Midbrain (tissue), 1 donor: ENCODE results near the gene PRR11.
"Not testable (repeated sequence)": the region's sequence is repeated elsewhere in the genome, so short reads cannot be mapped to it uniquely, and the experiment has no call there.

Experiments used
- DNase-seq: peaks from one replicate; lab custom pipeline; 2025; lab: John Stamatoyannopoulos, UW

The PRR11 gene

DNA sequence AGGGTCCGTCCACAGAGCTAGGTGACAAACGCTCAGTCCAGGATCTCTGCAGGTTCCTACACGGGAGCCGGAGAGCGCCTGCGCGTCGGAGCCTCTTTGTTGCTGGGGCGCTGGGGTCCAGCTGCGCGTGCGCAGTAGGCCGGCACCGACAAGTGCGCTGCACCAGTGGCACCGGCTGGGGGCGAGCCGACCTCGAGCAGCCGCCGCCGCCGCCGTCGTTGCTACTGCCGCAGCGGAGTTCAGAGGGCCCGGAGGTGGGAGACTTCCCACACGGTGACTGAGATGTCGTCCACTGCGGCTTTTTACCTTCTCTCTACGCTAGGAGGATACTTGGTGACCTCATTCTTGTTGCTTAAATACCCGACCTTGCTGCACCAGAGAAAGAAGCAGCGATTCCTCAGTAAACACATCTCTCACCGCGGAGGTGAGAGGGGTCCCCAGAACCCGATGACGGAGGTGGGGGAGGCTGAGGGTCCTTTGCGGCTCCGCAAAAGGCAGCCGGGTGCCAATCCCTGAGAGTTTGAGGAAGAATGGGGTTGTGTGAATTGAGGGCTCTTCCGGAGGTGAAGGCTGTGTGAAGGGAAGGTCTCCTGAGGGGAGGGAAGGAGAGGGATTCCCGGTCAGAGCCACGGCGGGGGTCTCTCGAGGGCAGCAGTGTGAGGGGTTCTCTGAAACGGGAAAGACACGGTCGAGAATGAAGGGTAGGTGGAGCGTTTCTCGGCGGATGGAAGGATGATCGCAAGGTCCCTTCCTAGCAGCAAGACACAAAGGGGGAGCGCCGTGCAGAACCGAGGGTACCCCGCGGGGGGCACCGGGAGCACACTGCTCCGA, 65.0 kb downstream of the PRR11 start, which contains the start of gene GDPD1:
TSS of gene GDPD1 (plus strand) at position 184 of the 831 bp plus-strand sequence. CDS start at position 283, 99 bp downstream.
- peak; percentile 95 for DNase-seq

DNA sequence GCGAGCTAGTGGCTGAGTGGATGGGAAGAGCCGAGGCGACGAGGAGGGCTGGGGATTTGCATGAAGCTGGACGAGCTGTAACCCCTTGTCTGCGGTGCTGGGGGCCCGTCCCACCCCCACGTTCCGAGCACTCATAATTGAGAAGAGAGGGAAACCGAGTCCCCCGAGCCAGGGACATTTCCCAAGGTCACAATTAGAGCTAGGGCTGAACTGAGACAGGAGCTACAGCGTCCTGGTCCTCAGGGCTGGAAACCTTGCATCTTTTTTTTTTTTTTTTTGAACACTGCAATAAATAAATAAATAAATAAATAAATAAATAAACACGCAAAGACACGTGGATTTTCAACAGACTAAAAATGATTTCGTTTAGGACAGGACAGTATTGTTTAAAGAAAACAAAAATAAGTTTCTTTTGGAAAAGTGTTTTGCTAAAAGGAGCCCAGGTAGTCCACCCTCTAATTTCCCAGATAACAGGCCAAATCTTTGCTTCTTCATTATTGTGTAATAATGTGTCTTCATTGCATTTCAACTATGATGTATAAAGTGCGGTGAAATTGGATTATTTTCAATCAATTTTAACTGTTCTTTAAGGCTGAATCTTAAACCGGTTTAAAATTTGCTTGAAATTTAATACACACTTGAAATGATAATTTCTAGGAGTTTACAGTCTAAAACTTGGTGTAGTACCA, 65.8 kb downstream of the PRR11 start:
- no peak for DNase-seq

DNA sequence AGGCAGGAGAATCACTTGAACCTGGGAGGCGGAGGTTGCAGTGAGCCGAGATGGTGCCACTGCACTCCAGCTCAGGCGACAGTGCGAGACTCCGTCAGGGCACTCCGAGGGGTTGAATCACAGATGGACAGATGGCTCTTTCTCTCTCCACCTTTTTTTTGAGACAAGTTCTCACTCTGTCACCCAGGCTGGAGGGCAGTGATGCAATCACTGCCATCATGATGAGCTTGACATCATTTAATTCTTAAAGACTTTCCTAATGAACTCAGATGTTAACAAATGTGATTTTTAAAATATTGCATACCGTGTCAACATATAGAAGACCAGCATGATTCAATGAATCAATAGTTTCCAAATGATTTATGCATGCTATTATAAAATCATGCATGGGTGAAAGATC, 68.3 kb downstream of the PRR11 start:
- no peak for DNase-seq

DNA sequence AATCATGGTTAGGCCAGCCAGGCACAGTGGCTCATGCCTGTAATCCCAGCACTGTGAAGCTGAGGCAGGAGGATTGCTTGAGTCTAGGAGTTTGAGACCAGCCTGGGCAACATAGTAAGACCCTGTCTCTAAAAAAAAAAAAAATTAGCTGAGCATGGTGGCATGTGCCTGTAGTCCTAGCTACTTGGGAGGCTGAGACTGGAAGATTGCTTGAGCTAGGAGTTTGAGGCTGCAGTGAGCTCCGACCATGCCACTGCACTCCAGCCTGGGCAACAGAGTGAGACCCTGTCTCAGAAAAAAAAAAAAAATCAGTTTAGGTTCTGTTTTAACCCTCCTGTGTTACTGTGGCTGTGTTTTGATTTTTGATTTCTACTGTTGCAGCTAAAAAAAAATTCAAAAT, 73.0 kb downstream of the PRR11 start:
- DNase-seq: not testable (repeated sequence)

DNA sequence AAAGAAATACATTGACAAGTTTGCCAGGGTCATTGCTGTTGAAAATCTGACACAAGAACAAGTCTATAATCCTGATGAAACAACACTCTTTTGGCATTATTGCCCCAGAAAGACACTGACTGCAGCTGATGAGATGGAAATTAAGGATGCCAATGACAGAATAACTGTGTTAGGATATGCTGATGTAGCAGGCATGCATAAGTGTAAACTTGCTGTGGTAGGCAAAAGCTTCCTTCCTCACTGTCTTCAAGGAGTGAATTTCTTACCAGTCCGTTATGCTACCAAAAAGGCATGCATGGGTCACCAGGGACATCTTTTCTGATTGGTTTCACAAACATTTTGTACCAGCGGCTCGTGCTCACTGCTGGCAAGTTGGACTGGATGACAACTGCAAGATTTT, 75.2 kb downstream of the PRR11 start:
- DNase-seq: no peak

DNA sequence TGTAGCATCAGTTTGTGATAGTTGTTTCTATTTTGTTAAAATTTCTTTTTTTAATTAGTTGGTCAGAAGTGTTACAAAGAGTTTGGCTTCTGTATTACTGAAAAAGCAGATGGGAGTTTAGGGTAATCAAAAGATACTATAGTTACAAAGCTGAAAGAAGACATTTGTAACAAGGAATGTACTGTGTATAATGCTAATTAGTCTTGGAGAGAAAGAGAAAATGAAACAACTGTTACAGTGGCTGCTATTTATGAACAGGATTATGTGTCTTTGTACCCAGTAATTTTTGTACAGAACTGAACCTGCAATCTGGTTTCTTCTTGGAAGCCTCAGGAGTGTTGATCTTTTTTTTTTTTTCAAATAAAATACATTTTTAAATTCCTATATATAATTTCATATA, 79.1 kb downstream of the PRR11 start:
- peak; percentile 28 for DNase-seq

DNA sequence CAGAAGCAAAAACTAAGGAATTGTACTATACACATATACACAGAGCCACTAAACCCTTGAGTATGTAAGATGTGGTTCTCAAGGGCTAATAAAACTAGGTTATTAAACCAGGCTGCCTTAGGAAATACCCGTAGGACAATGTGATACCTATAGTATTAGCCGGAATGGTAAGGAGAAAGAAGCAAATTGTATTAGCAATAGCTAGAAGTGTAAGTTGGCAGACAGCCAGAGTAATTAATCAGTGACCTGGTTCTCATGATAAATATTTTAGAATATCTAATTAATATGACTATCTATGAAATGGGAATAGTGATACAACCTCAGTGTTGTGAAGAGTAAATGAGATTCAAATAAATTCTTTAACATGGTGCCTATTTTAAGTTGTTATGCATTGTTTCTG, 83.4 kb downstream of the PRR11 start:
- no peak for DNase-seq

DNA sequence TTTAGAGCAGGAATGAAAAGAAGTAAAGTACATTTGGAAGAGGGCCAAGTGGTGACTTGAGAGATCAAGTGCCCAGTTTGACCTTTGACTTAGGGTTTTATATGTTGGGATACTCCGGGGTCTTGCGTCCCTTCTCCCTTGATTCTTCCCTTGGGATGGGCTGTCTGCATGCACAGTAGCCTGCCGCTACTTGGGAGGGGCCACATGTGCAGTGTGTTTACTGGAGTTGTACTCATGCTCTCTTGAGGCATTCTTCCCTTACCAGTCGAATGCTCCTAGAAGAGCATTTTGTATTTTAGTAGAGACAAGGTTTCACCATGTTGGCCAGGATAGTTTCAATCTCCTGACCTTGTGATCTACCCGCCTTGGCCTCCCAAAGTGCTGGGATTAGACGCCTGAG, 88.5 kb downstream of the PRR11 start:
- DNase-seq: no peak
